ENCODE results near the gene WDR89.
A peak's percentile ranks its signal among the peaks of the same experiment; 100 is the strongest.
"Not testable (repeated sequence)": the region's sequence is repeated elsewhere in the genome, so short reads cannot be mapped to it uniquely, and the experiment has no call there.

Gene WDR89

DNA sequence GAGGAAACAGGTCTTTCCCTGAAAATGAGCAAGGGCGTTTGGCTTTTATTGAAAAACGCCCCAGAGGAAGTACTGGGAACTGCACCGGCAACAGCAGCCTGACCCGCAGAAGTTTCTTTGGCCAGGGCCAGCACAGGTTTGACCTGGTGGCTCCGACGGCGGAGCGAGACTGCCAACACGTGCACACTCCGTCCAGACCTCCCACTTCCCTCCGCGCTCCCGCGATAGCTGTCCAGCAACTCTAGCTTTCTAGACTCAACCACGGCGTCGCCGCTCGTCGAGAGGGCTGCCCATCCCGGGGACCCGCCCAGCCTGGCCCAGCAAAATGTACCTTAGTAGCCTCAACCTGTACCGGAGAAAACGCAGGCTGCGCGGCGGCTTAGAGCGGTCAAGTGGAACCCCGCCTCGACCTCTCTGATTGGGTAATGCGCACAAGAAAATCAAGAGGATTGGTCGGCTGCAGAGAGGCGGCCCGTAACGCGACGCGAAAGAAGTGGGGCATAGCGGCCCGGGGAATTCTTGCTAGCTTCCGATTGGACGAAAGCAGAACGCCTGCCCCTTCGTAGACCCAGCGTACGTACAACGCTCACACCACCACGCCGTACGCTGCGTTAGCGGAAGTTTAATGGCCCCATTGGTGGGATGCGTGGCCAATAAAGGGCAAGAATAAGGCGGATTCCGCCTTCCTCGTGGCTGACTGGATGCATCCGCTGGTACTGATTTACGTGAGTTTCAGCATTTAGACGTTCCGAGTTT lies at the start of gene WDR89:
WDR89 (minus strand) TSS at position 399 of the 756 bp plus-strand sequence. CDS start 41,929 bp downstream, outside the sequence.
- peak; percentile 99 for DNase-seq

DNA sequence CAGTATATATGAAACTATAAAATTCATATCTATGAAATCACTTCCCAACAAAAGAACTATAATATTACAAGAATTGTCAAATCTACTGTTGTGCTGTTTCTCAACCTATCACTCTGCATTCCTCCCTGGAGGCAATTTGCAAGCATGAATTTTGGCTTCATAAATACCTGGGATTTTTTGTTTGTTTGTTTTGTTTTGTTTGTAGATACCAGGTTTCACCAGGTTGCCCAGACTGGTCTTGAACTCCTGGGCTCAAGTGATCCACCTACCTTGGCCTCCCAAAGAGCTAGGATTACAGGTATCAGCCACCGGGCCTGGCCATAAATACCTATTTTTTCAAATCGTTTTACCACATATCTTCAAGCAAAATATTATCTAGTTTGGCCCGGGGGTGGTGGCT lies 47.5 kb upstream of the WDR89 start:
- DNase-seq, result no peak

DNA sequence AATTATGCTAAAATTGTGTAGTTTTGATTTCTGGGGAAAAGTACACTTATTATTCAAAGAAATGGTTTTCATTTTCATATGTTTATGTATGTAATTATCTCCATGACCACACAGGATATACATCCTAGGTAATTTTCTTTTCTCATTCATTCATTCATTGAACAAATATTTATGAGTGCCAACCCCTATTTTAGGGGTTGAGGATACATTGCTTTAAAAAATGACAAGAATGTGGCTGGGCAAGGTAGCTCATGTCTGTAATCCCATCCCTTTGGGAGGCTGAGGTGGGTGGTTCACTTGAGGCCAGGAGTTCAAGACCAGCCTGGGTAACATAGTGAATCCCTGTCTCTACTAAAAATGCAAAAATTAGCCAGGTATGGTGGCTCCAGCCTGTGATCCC lies 45.3 kb upstream of the WDR89 start:
- DNase-seq, result no peak

DNA sequence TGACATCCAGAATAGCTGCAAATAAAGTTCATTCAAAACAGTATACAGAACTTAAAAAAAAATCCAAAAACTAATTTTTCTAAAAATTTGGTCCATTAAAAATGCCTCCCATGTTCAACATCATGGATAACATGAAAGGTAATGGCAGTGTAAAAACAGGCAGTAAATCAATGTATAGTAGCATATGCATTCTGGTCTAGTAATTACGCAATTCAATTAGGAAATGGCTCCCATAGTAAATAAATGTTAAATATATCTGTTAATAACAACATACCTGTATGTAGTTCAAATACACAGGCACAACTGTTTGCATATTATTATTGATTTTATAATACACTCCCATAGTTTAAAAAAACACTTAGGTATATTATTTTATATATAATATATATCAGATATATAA lies 43.7 kb upstream of the WDR89 start:
- no peak for DNase-seq

- DNase-seq, result no peak
Measured at GRCh38 chr14:63682727-63683593, 41.3 kb upstream of the WDR89 start.

DNA sequence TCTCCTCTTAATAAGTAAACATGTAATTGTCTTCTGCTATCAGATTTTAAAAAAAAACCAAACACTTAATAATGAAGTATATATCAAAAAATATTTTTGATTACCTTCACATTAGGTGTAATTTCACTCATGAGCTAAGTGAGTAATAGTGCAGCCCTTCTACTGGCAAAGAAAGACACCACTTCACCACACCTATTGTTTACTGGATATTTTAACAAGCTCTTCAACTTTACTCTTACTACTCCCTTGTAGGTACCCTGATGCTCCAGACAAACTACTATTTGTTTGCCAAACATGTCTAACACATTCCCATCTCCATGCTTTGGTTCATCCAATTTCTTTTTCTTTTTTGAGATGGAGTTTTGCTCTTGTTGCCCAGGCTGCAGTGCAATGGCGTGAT lies 36.9 kb upstream of the WDR89 start:
- DNase-seq, result no peak

DNA sequence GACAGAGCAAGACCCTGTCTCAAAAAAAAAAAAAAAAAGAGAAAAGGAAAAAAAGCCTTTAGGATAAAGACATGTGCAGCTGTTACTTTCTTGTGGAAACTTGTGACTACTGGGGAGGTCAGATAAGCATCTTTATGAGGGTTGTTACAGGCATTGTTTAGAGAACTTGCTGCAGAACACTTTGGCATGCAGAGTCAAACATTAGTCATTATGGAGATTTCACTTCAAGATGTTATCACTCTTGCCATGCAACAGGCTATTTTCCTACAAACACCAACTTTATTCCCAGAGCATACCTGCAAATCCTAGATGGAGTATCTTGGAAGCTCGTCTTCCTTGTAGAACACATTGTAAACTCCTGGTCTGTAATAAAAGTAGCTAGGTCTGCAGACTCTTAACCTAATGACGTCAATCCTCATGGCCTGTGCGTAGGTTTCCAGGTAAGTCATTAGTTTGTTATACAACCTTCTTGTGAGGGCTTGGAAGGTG lies 36.3 kb upstream of the WDR89 start:
- no peak for DNase-seq

DNA sequence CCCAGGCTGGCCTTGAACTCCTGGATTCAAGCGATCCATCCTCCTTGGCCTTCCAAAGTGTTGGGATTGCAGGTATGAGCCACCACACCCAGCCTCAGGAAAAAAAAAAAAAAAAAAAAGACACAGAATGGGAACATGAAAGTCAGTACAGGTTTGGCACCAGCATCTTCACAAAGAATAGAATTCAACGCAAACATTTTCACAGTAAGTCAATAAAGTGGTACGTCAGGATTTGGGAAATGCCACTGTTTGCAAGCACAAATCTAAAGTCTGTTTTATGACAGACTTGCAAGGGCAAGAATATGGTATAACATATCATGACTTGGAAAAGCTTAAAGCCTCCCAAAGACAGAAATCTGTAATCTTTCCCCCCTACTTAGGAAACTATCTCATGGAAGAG lies 34.9 kb upstream of the WDR89 start:
- DNase-seq, result no peak

DNA sequence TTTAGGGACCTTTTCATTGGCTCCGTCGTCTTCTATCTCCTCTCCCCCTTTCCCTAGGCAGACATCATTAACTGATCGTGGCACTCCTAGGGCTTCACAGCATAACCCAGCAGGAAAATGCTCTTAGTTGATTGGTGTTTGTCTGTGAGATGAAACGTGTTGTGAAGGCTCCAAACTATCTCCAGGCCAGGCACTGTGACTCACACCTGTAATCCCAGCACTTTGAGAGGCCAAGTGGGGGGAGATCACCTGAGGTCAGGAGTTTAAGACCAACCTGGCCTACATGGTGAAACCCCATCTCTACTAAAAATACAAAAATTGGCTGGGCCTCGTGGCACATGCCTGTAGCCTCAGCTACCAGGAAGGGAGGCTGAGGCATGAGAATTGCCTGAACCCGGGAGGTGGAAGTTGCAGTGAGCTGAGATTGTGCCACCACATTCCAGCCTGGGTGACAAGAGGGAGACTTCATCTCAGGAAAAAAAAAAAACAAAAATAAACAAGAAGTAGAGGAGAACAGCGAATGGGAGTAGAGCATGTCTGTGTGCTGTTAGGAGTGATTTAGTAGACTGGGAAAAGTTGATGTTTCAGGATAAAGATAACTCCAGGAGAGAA lies 32.3 kb upstream of the WDR89 start:
- no peak for DNase-seq

DNA sequence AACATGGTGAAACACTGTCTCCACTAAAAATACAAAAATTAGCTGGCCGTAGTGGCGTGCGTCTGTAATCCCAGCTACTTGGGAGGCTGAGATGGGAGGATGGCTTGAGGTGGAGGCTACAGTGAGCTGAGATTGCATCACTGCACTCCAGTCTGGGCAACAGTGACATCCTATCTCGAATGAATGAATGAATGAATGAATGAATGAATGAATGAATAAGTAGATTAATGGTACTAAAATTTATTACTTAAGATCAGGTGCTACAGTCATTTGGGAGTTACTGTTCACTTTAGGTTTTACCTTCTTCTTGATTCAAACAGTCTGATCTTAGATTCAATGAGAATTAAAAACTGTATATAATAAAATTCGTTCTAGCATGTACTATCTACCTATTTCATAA lies 31.6 kb upstream of the WDR89 start:
- no peak for DNase-seq

GRCh38 chr14:63672417-63673180 lies 30.9 kb upstream of the WDR89 start:
- DNase-seq, result peak; percentile 22

GRCh38 chr14:63671987-63672386 lies 30.3 kb upstream of the WDR89 start:
- no peak for DNase-seq

GRCh38 chr14:63670692-63671091 lies 29.0 kb upstream of the WDR89 start:
- DNase-seq, result no peak

GRCh38 chr14:63666335-63666734 lies 24.7 kb upstream of the WDR89 start:
- DNase-seq, result no peak

- no peak for DNase-seq
Measured at GRCh38 chr14:63663428-63664341, 22.0 kb upstream of the WDR89 start.

DNA sequence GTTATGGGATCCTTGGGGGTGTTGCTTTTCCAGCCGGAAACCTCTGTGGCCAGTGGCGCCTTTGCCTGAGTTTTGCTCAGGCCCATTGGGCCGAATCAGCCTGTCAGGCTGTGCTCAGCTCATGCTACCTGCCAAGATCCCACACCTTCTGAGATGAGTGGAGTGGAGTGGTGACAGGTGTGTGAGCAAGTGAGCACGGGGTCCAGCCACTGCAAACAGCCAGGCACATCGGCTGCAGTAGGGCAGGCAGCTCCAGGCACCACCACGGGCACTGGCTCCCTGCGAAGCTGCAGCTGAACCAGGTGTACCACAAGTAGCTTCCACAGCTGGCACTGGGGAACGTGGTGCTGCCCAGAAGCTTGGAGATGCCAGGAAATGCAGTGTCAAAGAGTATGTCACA lies 21.1 kb upstream of the WDR89 start:
- no peak for DNase-seq

DNA sequence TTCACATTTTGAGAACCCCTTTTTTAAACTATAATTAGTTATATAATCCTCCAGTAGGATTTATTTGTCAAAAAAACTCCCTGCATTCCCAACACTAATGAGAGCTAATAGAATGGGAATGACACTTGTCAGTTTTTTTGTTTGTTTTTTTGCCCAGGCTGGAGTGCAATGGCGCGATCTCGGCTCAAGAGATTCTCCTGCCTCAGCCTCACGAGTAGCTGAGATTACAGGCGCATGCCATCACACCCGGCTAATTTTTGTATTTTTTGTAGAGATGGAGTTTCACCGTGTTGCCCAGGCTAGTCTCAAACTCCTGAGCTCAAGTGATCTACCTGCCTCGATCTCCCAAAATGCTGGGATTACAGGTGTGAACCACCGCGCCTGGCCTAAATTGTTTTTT lies 20.2 kb upstream of the WDR89 start:
- DNase-seq, result not testable (repeated sequence)

GRCh38 chr14:63659726-63660125 lies 18.1 kb upstream of the WDR89 start:
- no peak for DNase-seq

DNA sequence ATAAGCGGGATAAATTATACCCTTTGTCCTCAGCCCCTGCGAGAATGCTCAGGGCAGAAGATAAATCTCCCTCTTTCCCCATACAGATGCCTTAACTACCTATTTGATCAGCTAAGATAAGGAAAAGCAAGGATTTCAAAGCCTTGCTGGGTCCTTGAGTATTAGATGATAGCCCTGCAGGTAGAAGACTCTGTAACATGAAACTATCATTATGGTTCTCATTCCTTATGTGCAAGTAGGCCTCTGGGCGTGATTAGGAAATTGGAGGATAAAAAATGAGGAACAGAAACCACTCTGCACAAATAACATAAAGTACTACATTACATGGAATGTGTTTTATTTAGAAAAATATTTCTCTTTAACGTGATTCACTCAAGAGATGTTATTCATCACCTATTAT lies 14.5 kb upstream of the WDR89 start:
- no peak for DNase-seq

GRCh38 chr14:63654936-63655335 lies 13.3 kb upstream of the WDR89 start:
- no peak for DNase-seq

GRCh38 chr14:63654346-63654745 lies 12.7 kb upstream of the WDR89 start:
- DNase-seq, result no peak

GRCh38 chr14:63652406-63652805 lies 10.7 kb upstream of the WDR89 start:
- no peak for DNase-seq

Measured in eye (tissue), 1 donor.